Heart left ventricle (tissue), 16 donors: Measurements from ENCODE around the gene NR3C2. TPM values are rescaled to one million over a fixed set of nuclear protein-coding genes. Genes with fewer than 3 reads are reported as not detected.
A peak's percentile ranks its signal among the peaks of the same experiment; 100 is the strongest.

Source experiments
- ATAC-seq, 4 donors: fragments of 200-7000 bp; cut with Tn5 transposase; one replicate each; pipeline ENCODE4 v1.9.1; 2020 to 2022; ENCODE audit warnings: moderate library complexity in 4 of 4, mild to moderate bottlenecking in 3 of 4, moderate number of reproducible peaks in 1 of 4
- DNase-seq, 5 donors: peaks; one replicate each; pipeline ENCODE4 v3.0.0-alpha.2; 2020
- H3K27ac ChIP-seq, 12 donors: fragments of 200-600 bp; sonication (generic) in 4 of 12; one replicate each; pipeline versions ENCODE4 v1.5.0 to v1.8.0; 2016 to 2022; ENCODE audit warnings: mild to moderate bottlenecking in 2 of 12
- H3K27me3 ChIP-seq, 9 donors: fragments of 200-600 bp; sonication (generic) in 2 of 9; one replicate each; pipeline versions ENCODE4 v1.5.1 to v1.8.0; 2016 to 2022; ENCODE audit warnings: mild to moderate bottlenecking in 3 of 9
- H3K36me3 ChIP-seq, 9 donors: fragments of 200-600 bp; sonication (generic) in 2 of 9; one replicate each; pipeline versions ENCODE4 v1.5.0 to v1.8.0; 2018 to 2022; ENCODE audit warnings: mild to moderate bottlenecking in 2 of 9
- H3K4me1 ChIP-seq, 12 donors: fragments of 200-600 bp; sonication (generic) in 4 of 12; one replicate each; pipeline versions ENCODE4 v1.5.0 to v1.8.0; 2016 to 2022; ENCODE audit warnings: mild to moderate bottlenecking in 3 of 12
- H3K4me3 ChIP-seq, 12 donors: fragments of 200-600 bp; sonication (generic) in 4 of 12; one replicate each; pipeline versions ENCODE4 v1.5.0 to v1.8.0; 2017 to 2022; ENCODE audit warnings: mild to moderate bottlenecking in 9 of 12, moderate library complexity in 4 of 12
- H3K9me3 ChIP-seq, 12 donors: fragments of 200-600 bp; sonication (generic) in 4 of 12; one replicate each; pipeline versions ENCODE4 v1.5.0 to v1.8.0; 2016 to 2022; ENCODE audit warnings: mild to moderate bottlenecking in 1 of 12
- CTCF ChIP-seq, 12 donors: fragments of 200-600 bp; sonication (generic) in 4 of 12; IDR thresholded peaks; one replicate each; pipeline versions ENCODE4 v1.5.0 to v1.8.0; 2018 to 2022; ENCODE audit warnings: antibody characterized with exemption in 12 of 12, mild to moderate bottlenecking in 5 of 12
- POLR2A ChIP-seq, 2 donors: fragments of 450-650 bp; IDR thresholded peaks; one replicate each; pipeline ENCODE4 v1.6.1; 2017; ENCODE audit warnings: antibody characterized with exemption in 2 of 2, mild to moderate bottlenecking in 2 of 2, moderate library complexity in 2 of 2
- WGBS, 4 donors: extraction: QIAGEN DNeasy Blood & Tissue Kit in 2 of 4; methylation state at CpG; one replicate each; pipeline versions ENCODE4 v1.1.5 to v1.1.7; 2013 to 2018; 5-methylcytosine and 5-hydroxymethylcytosine counted together
- intact Hi-C, 10 donors: fragments of 100-400 bp; cut with DNase I; formaldehyde crosslinking; loops; one replicate each; pipeline versions ENCODE4 v1.11.1 to v1.14.2; 2022
- polyA plus RNA-seq, 2 donors: library from polyadenylated mRNA; stranded (reverse); fragments of 200-250 nt; gene quantifications; one replicate each; pipeline ENCODE4 v1.2.3, GENCODE V29; 2013
- total RNA-seq, 9 donors: library from RNA; depleted of rRNA in 2 of 9; stranded (reverse); fragments of >200 nt in 2 of 9; fragmentation: NEBNext Ultra II Directional in 3 of 9; extraction: Animal tissue kit (Norgen Biotek cat#: 25700) in 3 of 9; gene quantifications; one replicate each; pipeline versions ENCODE4 v1.1.0 to v1.2.4, GENCODE V29; 2016 to 2023
- donor health status: ischemic (EF 13 %, LVEDD 7.1; RV severe dilation, severe dysfunction).
- donor health status: healthy with polysubstance abuse.
- donor health status: DM: no; HTN: yes; CAD: no.
- donor health status: DM: no; HTN: no; CAD: no.
- donor health status: ischemic (EF 25% LVEDD 6.9; RV normal size, moderate dysfunction).
- donor health status: ischemic (EF 25% LVEDD 5.7; RV mildly dilated, moderate dysfunction).
- donor health status: healthy.
- donor health status: DM: yes; HTN: yes; CAD: no.
- donor health status: ischemic (EF 35%, LVEDD 5.7; RV mildly dilated, moderate dysfunction).
- donor health status: nonischemic (EF 11% LVEDD 7.7; RV severe dilation, severe dysfunction).
- donor health status: DM: yes; HTN: yes; CAD: no.
- donor health status: PGD.
- donor health status: ischemic (EF 29% LVEDD 5.4; RV normal size, mild dysfunction).
- donor health status: nonischemic (EF 23%, LVEDD 6.1; RV moderate dilation, normal function).

NR3C2 gene
- total and polyA plus RNA-seq, 11 donors, result 3.6 to 26.5 (median 18.4) TPM

GRCh38 chr4:148258535-148258934, 183.7 kb downstream of the NR3C2 start:
- H3K27ac ChIP-seq, result peak overlapping the region in 1 of 12 donors; percentile 32
- peak in 1 of 5 donors; percentile 30 for DNase-seq
- 75 to 86% (median 78%) methylated on average over 7 of the region's 7 CpGs for WGBS, 4 donors
- intact Hi-C loops, result no loop called here
- H3K27me3 ChIP-seq, result no peaks in the 10 kb centered on the region
- H3K9me3 ChIP-seq, result no peaks in the 10 kb centered on the region
- no peak overlapping the region for H3K4me3 ChIP-seq
- peak in 3 of 4 donors; percentile 55 to 82 (median 74) for ATAC-seq
- H3K4me1 ChIP-seq, result peaks cover 0 to 36% (median 3%) of the 10 kb centered on the region in 12 donors
- TF ChIP-seq CTCF (IDR thresholded peaks at IDR 0.05) (no peak), POLR2A (IDR thresholded peaks at IDR 0.05) (no peak)
- no peaks in the 10 kb centered on the region for H3K36me3 ChIP-seq

GRCh38 chr4:148255344-148255720, 186.9 kb downstream of the NR3C2 start:
- Histone ChIP-seq H3K27ac (no peak overlapping the region), H3K9me3 (no peaks in the 10 kb centered on the region), H3K36me3 (no peaks in the 10 kb centered on the region), H3K4me1 (peaks cover 0 to 56% (median 5%) of the 10 kb centered on the region in 12 donors), H3K27me3 (no peaks in the 10 kb centered on the region), H3K4me3 (no peak overlapping the region)
- no peak for DNase-seq
- intact Hi-C loops, result no loop called here
- ATAC-seq, result no peak
- WGBS, 4 donors, result 66 to 71% (median 70%) methylated on average over 1 of the region's 1 CpG
- no peak for TF ChIP-seq CTCF (IDR thresholded peaks at IDR 0.05)
- no peak for TF ChIP-seq POLR2A (IDR thresholded peaks at IDR 0.05)

- H3K27ac ChIP-seq, result no peak overlapping the region
- no peaks in the 10 kb centered on the region for H3K36me3 ChIP-seq
- H3K4me3 ChIP-seq, result no peak overlapping the region
- H3K4me1 ChIP-seq, result peaks cover 0 to 56% (median 5%) of the 10 kb centered on the region in 12 donors
- 95 to 100% (median 98%) methylated on average over 1 of the region's 1 CpG for WGBS, 4 donors
- no peak for DNase-seq
- H3K9me3 ChIP-seq, result no peaks in the 10 kb centered on the region
- no peak for ATAC-seq
- intact Hi-C loops, result no loop called here
- H3K27me3 ChIP-seq, result no peaks in the 10 kb centered on the region
- TF ChIP-seq POLR2A (IDR thresholded peaks at IDR 0.05) (no peak), CTCF (IDR thresholded peaks at IDR 0.05) (no peak)
Measured at GRCh38 chr4:148254621-148255343, 187.4 kb downstream of the NR3C2 start.

GRCh38 chr4:148253768-148254167, 188.4 kb downstream of the NR3C2 start:
- DNase-seq (no peak), ATAC-seq (no peak)
- Histone ChIP-seq H3K27me3 (no peaks in the 10 kb centered on the region), H3K27ac (no peak overlapping the region), H3K36me3 (no peaks in the 10 kb centered on the region), H3K4me1 (peaks cover 0 to 52% (median 5%) of the 10 kb centered on the region in 12 donors), H3K4me3 (no peak overlapping the region), H3K9me3 (no peaks in the 10 kb centered on the region)
- WGBS, 4 donors, result 63 to 80% (median 74%) methylated on average over 4 of the region's 4 CpGs
- intact Hi-C loops, result no loop called here
- TF ChIP-seq POLR2A (IDR thresholded peaks at IDR 0.05) (no peak), CTCF (IDR thresholded peaks at IDR 0.05) (no peak)
